Upper lobe of left lung (tissue), 6 donors: ENCODE results near the gene SHC2. TPM values are rescaled to one million over a fixed set of nuclear protein-coding genes. Genes with fewer than 3 reads are reported as not detected.

Experiments
- ATAC-seq, 2 donors: fragments of 200-7000 bp; cut with Tn5 transposase; one replicate each; pipeline ENCODE4 v1.9.1; 2022; ENCODE audit warnings: mild to moderate bottlenecking in 2 of 2, moderate library complexity in 2 of 2; ENCODE audit not compliant: low FRiP score in 2 of 2
- DNase-seq, 2 donors: peaks; one replicate each; pipeline ENCODE4 v3.0.0-alpha.2; 2019 to 2020
- H3K27ac ChIP-seq, 4 donors: fragments of 200-600 bp; sonication (generic); one replicate each; pipeline ENCODE4 v1.5.1; 2016 to 2019
- H3K27me3 ChIP-seq, 4 donors: fragments of 200-600 bp; sonication (generic); one replicate each; pipeline ENCODE4 v1.5.1; 2017 to 2019
- H3K36me3 ChIP-seq, 4 donors: fragments of 200-600 bp; sonication (generic); one replicate each; pipeline ENCODE4 v1.5.1; 2016 to 2019
- H3K4me1 ChIP-seq, 4 donors: fragments of 200-600 bp; sonication (generic); one replicate each; pipeline ENCODE4 v1.5.1; 2018 to 2019
- H3K4me3 ChIP-seq, 4 donors: fragments of 200-600 bp; sonication (generic); one replicate each; pipeline ENCODE4 v1.5.1; 2017 to 2019; ENCODE audit warnings: mild to moderate bottlenecking in 2 of 4, moderate library complexity in 1 of 4
- H3K9me3 ChIP-seq, 4 donors: fragments of 200-600 bp; sonication (generic); one replicate each; pipeline ENCODE4 v1.5.1; 2018 to 2019
- CTCF ChIP-seq, 6 experiments: fragments of 450-650 bp in 4 of 6; fragments of 200-600 bp in 2 of 6; sonication (generic) in 2 of 6; IDR thresholded peaks; one replicate each; pipeline ENCODE4 v1.5.1; 2016 to 2019; ENCODE audit warnings: antibody characterized with exemption in 6 of 6
- EP300 ChIP-seq, 4 donors: sonication (generic); formaldehyde crosslinking; IDR thresholded peaks; one replicate each; pipeline ENCODE4 v1.5.1; 2017; ENCODE audit warnings: antibody characterized with exemption in 4 of 4, control low read depth in 2 of 4
- POLR2A ChIP-seq, 4 donors: fragments of 450-650 bp; IDR thresholded peaks; one replicate each; pipeline ENCODE4 v1.5.1; 2016 to 2017; ENCODE audit warnings: antibody characterized with exemption in 4 of 4, mild to moderate bottlenecking in 2 of 4
- POLR2AphosphoS5 ChIP-seq, 2 donors: sonication (generic); formaldehyde crosslinking; IDR thresholded peaks; one replicate each; pipeline ENCODE4 v1.5.1; 2017; ENCODE audit warnings: antibody characterized with exemption in 2 of 2
- WGBS, 2 donors: methylation state at CpG; one replicate each; pipeline ENCODE4 v1.1.5; 2017 to 2018; 5-methylcytosine and 5-hydroxymethylcytosine counted together
- small RNA-seq, 4 donors: library from RNA; depleted of rRNA; stranded (forward); fragments of <200 nt; gene quantifications; one replicate each; pipeline ENCODE3, GENCODE V24; 2016
- total RNA-seq, 6 donors: library from RNA; depleted of rRNA in 4 of 6; stranded (reverse); fragments of >200 nt in 4 of 6; gene quantifications; one replicate each; pipeline versions ENCODE4 v1.1.0 to v1.2.1, GENCODE V29; 2016 to 2021
- donor health status: DM: no; HTN: no; CAD: no; lungs with moderate emphysema.
- donor health status: DM: no; HTN: yes; CAD: no; lungs with severe emphysema.

The SHC2 gene
- total RNA-seq, 6 donors from 2014 or later, result 10.5 to 104 (median 22.5) TPM

- Histone ChIP-seq H3K27me3 (no peaks in the 10 kb centered on the region), H3K9me3 (no peaks in the 10 kb centered on the region), H3K27ac (no peak overlapping the region), H3K36me3 (no peaks in the 10 kb centered on the region), H3K4me3 (no peak overlapping the region), H3K4me1 (peaks cover 0 to 10% (median under 1%) of the 10 kb centered on the region in 4 donors)
- WGBS, 2 donors, result 89 to 93% methylated on average over 9 to 14 of the region's 14 CpGs
- ATAC-seq, result no peak
- DNase-seq, result no peak
- TF ChIP-seq POLR2AphosphoS5 (IDR thresholded peaks at IDR 0.05) (no peak), EP300 (IDR thresholded peaks at IDR 0.05) (no peak)
Measured at GRCh38 chr19:367561-367960, 93.3 kb downstream of the SHC2 start.

- no peaks in the 10 kb centered on the region for H3K9me3 ChIP-seq
- ATAC-seq (no peak), DNase-seq (no peak)
- WGBS, 2 donors, result 90 to 93% methylated on average over 5 to 8 of the region's 8 CpGs
- H3K4me1 ChIP-seq, result peaks cover 0 to 4% (median 0%) of the 10 kb centered on the region in 4 donors
- TF ChIP-seq POLR2A (IDR thresholded peaks at IDR 0.05) (no peak), EP300 (IDR thresholded peaks at IDR 0.05) (no peak), CTCF (IDR thresholded peaks at IDR 0.05) (no peak), POLR2AphosphoS5 (IDR thresholded peaks at IDR 0.05) (no peak)
- no peaks in the 10 kb centered on the region for H3K36me3 ChIP-seq
- no peak overlapping the region for H3K4me3 ChIP-seq
- no peaks in the 10 kb centered on the region for H3K27me3 ChIP-seq
- H3K27ac ChIP-seq, result no peak overlapping the region
Measured at GRCh38 chr19:366951-367350, 93.9 kb downstream of the SHC2 start.

Small RNA genes within 50 kb of the gene (small RNA-seq; reads per million reads assigned to genes)
- 0 reads per million in 4 donors for gene RNA5SP462

Other genes with a start within 250 kb of the SHC2 start
- 10 to 100 TPM in 4 of 6 donors, 1 to 10 TPM in 2; 7.1 to 50.1 (median 16.7) TPM for gene PLPP2, start 169.6 kb downstream of the SHC2 start, total RNA-seq
- 10 to 100 TPM; 16.4 to 64.8 (median 31.7) TPM for gene MIER2, start 116.2 kb downstream of the SHC2 start, total RNA-seq
- gene C2CD4C, start 51.9 kb downstream of the SHC2 start, total RNA-seq, result 1 to 10 TPM in 4 of 6 donors, under 1 TPM in 2; 0.76 to 2.1 (median 1.6) TPM
- 1 to 10 TPM in 2 of 6 donors, under 1 TPM in 2, not detected in 2; 0.63 to 3.1 (median 1.1) TPM for gene MADCAM1, start 35.5 kb upstream of the SHC2 start, total RNA-seq
- 10 to 100 TPM; 30.9 to 67.1 (median 40.1) TPM for gene TPGS1, start 46.5 kb upstream of the SHC2 start, total RNA-seq
- 100 to 1,000 TPM in 1 of 6 donors, 10 to 100 TPM in 5; 42.7 to 140 (median 52.4) TPM for gene CDC34, start 70.7 kb upstream of the SHC2 start, total RNA-seq
- 1 to 10 TPM in 4 of 6 donors, not detected in 2; 2.3 to 6.1 (median 3.8) TPM for gene GZMM, start 83.0 kb upstream of the SHC2 start, total RNA-seq
- 100 to 1,000 TPM; 222 to 429 (median 387) TPM for gene BSG, start 111.6 kb upstream of the SHC2 start, total RNA-seq
- gene HCN2, start 128.8 kb upstream of the SHC2 start, total RNA-seq, result under 1 TPM in 3 of 6 donors, not detected in 3; 0.46 to 0.47 (median 0.46) TPM
- gene POLRMT, start 172.5 kb upstream of the SHC2 start, total RNA-seq, result 10 to 100 TPM; 26.7 to 86.5 (median 50.9) TPM
- 1 to 10 TPM in 3 of 6 donors, under 1 TPM in 2, not detected in 1; 0.40 to 6.3 (median 1.2) TPM for gene FGF22, start 178.8 kb upstream of the SHC2 start, total RNA-seq
- gene RNF126, start 202.2 kb upstream of the SHC2 start, total RNA-seq, result 100 to 1,000 TPM in 1 of 6 donors, 10 to 100 TPM in 5; 36.7 to 106 (median 66.3) TPM
- 100 to 1,000 TPM; 109 to 335 (median 197) TPM for gene FSTL3, start 215.4 kb upstream of the SHC2 start, total RNA-seq
- under 1 TPM in 2 of 6 donors, not detected in 4; 0.37 to 0.46 TPM for gene PRSS57, start 234.4 kb upstream of the SHC2 start, total RNA-seq
- gene PALM, start 247.9 kb upstream of the SHC2 start, total RNA-seq, result 10 to 100 TPM; 12.5 to 65.6 (median 37.4) TPM